ENCODE results near the gene CSTPP1. TPM values are rescaled to one million over a fixed set of nuclear protein-coding genes. Genes with fewer than 3 reads are reported as not detected.

Gene CSTPP1
- total and polyA plus RNA-seq, 2 of the 8 experiments (the other 6 are each of a cell fraction or from before 2014, with no cell fraction given): 24.2 to 28.7 TPM

GRCh38 chr11:47127213-47127612, 190.7 kb downstream of the CSTPP1 start (continued):
- TF ChIP-seq BACH1 (IDR thresholded peaks at IDR 0.05; ENCODE audit: low read length) (no peak), RNF2 (IDR thresholded peaks at IDR 0.05; ENCODE audit: borderline replicate concordance, low read depth, low read length, missing control alignments, poor library complexity, severe bottlenecking) (no peak)
